ENCODE data around the gene EFCAB11.

The EFCAB11 gene

DNA sequence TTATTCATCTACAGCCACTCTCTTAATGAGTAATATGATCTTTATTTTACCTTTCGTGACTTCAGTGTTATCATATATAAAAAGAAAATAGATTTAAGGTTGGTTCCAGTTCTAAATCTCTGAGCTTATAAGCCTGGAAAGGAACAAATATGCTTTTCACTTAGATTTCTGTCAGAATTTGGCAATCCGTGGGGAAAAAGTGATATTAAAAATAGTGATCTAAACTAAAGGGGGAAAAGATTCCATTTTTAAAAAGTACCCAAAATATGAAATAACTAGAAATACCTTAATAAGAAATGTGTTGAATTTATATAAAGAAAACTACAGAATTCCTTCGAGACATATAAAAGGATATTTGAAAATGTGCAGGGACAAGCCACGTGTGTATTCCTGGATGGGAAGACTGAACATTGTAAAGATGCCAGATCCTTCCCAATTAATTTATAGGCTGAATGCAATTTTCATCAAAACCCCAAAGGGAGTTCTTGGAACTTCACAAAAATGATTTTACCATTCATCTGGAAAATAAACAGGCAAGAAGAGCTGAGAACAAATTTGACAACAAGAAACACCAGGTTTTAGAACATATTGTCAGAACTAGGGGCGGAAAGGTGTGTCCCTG lies 142.5 kb downstream of the EFCAB11 start:
- no peak for DNase-seq

DNA sequence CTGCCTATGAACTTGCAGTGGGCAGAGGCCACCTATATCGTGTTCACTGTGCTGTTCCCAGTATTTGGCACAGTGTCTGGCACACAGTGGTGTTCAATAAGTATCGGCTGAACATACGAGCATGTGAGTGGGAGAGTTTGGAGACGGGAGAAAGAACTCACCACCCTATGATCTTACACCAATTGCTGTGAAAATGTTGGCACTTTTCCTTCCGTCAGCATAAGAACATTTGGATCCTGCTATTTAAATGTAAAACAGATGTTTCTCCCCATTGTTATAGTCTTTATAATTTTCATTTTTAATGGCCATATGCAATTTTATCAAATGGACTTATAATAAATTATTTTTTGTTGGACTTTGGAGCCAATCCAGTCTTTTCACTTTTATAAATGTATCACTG lies 144.4 kb downstream of the EFCAB11 start:
- no peak for DNase-seq

DNA sequence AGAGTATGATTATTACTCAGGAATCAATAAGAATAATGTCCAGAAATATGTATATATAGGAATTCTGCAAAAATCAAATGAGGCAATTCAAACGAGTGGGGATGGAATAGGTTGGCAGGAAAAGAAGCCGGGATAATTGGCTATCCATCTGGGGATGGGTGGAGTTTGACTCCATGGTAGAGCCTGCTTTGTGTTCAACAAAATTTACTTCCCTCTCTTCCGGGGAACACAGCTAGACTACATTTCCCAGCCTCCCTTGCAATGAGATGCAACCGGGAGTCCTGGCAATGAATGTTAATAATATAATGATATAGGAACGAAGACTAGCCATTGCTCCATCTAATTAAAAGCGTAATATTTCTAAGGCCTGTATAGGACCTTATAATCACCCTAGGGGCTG lies 146.6 kb downstream of the EFCAB11 start:
- DNase-seq, result no peak

DNA sequence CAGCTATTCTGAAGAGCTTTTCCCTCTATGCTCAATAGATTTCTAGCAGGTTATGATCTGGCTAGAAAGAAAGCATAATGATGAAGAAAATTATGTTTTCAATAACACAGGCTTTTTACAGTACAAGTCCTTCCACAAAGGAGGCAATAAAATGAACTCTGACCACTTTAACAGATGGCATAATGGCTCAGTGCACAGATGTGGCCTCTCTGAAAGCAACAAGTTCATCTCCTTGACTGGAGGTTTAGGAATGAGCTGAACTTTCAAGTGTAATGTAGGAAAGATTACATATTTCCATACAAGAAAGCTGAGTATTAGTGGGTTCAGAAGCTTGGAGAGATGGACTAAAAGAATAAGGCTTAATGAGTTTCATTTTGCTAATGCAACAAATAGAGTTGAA lies 147.4 kb downstream of the EFCAB11 start:
- DNase-seq, result no peak

DNA sequence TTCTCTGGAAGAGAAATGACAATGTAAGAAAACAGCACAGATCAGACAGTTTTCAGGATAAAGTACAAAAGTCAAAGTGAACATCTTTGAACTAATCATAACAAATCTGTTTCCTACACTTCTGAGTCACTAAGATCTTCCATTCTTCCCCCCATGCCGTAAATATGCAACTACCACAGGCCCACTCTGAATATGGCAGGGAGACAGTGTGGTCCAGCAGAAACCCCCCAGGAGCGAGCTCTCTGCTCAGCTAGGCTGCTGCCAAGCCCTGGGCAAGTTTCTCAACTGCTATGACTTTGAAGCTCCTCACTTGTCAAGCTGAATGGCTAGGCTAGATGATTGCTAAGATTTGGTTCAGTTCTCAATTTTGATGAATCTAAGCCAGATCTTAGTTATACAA lies 148.1 kb downstream of the EFCAB11 start:
- no peak for DNase-seq

DNA sequence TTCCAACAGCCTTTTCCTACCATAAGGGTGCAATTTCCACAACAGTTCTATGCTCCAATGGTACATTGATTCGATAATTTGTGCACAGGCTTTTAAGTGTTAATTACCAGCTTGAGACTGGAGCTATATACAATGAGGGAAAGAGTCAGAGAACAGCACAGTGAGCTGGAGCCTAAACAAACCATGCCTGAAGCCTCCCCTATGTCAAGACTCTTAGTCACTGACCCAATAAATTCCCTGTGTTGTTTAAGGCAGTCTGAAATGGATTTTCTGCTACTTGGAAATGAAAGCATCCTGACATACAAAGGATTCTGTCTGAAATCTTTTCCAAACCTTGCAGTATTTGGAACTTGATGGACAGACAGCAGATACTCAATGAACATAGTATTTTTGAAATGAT lies 149.0 kb downstream of the EFCAB11 start:
- DNase-seq, result no peak

DNA sequence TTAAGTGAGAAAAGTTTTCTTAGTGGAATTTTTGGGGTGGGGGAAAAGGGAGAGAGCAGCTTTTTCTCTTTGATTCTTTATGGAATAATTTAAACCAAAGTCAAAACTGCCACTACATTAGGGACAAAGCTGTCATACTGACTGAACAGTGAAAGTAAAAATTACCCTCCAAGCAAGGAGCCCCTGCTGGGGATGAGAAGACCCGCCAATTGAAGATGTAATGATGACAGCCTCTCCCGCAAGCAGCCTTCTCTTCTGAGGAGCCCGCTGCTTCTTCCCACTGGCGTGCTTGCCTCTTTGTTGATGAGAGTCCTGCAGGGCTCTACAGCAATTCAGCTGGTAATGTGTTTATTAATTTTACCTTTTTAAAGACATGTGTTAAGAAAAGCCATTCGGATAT lies 151.0 kb downstream of the EFCAB11 start:
- no peak for DNase-seq

DNA sequence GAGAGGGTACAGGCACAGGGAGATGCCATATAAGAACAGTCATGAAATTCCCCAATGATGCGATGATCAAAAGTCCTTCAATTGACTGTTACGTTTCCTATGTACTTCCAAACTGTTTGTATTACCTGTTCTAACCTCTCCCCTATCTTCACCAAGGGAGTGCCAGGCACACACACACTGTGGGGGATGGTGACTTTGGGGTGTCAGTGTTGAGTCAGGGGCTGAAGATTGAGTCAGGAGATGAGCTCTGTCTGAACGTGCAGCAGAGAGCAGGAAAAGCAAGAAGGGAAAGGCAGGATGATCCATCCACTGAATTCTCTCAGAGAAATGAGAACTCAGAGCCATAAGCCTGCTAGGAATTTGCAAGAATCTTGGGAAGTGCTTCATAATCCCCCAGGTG lies 153.4 kb downstream of the EFCAB11 start:
- DNase-seq, result no peak

DNA sequence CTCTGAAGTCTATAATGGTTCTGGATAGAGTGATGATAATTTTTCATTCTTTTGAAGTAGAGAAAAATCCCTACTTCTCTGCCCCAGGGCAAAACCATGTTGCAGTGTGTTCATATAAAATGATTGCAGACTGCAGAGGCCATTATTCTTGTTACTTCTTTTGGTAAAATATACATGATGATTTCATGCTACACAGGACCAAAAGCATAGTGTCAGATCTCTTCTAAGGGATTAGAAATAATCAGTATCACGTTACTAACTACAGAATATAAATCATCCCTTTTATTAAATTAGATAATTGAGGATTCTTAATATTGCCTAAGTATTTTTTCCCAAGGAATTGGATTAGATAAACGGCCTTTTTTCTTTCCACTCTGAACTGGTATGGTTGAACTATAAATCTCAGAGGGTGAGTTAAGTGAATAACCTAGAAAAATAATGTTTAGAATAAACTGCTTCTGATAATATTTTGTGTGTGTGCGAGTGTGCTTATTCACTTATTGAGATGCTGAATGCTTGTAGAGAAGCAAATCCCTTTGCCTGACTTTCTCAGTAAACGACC lies 156.2 kb downstream of the EFCAB11 start:
- no peak for DNase-seq

DNA sequence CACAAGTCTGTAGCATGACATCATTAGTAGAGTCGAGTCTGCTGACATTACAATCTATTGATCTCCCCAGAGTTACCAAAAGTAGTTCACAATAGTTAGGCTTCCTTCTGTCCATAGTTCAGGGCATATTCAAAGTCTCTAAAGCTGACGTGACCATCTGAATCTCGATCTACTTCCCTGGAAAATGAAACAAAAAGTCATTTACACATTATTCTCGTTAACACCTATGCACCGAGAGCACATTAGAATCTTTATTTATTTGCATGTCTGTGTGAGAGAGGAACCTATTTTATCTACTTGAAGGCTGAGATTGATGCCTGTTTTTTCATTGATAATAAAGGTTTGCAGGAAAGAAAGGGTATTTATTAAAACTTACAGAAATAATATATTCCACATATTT lies 157.4 kb downstream of the EFCAB11 start:
- no peak for DNase-seq

DNA sequence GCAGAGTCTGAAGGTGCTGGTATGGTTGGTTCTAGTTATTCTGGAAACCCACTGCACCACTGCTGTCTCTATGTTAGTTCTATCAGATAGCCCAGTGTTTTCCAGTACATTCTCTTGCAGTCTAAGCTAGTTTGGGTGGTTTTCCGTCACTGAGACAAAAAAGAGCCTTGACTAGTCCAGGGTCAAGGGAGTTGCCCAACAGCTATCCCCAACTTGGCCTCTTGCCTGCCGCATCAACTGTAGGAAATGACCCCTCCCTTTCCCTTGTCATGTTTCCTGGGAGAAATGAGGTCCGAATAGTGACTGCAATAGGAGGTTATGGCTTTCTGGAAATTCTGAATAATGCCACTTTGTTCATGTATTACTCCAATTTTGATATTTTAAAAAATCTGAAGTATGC lies 160.4 kb downstream of the EFCAB11 start:
- no peak for DNase-seq

DNA sequence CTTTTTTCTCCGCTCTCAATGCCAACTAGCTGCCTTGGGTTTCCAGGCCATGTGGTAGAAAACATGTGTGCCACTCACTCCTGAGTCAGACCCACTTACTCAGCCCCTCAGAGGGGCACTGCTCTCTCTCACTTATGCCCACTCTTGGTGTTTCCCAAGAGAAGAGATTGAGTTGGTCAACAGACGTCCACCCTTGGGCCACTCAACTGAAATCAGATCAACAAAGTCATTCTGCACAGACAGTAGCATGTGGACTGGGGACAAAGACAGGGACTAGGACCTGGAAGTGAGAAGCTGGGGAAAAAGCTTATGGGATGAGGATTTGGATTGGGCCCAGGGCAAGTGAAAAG lies 161.2 kb downstream of the EFCAB11 start:
- no peak for DNase-seq

DNA sequence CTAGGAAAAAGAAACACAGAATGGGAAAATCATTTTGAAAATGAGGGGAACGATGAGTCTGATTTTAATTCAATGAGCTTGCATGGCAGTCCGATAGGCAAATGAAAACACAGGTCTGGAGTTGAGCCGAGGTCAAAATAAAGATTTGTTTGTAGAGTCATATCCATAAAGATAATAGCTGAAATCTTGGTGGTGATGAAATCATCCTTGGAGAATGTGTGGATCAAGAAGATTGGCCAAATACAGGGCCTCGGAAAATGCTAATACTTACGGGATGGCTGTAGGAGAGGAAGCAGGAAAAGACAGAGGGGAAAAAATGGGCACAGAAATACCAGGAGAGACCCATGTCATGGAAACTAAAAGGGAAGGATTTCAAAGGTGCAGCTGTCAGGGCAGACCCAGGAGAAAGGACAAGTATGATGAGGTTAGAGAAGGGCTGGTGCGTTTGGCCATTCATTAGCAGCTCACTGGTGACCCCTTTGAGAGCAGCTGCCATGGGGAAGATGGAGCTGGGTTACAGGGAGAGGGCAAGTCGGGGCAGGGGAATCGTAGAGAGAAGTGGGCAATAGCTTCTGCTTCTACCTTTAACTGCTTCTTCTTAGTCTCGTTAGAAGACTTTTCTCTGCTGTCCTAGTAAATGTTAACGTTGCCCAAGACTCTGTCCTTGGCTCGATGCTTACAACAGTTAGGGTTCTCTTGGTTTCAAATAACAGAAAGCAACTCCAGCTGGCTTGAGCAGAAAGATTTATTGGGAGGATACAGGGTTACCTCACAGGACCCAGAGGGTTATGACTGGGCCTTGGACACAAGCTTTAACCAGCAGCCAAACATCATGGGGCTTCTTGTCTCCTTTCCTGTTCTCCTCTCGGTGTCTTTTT lies 161.8 kb downstream of the EFCAB11 start:
- DNase-seq, result no peak

DNA sequence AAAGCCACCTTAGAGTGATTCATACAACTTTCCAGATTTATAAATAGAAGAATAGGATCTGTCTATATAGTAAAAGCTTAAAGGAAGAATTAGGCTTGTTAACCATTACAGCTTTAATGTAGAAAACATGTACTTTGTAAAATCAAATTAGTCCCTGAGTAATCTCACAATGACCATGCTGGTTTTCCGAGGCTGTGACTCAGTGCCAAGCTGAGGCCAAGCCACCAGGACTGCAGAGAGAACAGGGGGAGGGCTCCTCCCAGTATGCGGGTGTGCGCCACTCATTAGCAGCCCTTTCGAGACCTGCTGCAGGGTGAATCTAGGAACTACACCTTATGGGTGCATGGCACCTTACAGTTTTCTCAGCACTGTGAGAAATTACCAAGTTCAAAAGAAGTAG lies 167.0 kb downstream of the EFCAB11 start:
- DNase-seq, result no peak

DNA sequence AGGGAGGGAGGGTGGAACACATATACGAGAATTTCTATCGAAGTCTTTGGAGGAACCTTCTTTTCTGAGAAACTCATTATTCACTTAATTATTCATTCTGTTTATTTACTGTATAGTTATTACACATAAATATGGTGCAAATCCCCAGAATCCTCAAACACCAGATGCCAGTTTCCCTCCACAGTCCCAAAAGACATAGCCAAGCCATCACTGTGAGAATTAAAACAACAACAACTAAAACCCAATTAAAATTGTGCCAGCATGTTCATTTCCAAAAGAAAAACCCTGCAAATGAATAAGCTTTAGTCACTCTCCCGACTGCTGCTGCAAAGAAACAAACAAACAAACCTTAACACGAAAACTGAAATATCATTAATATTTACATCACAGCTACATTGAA lies 173.5 kb downstream of the EFCAB11 start:
- DNase-seq, result no peak

DNA sequence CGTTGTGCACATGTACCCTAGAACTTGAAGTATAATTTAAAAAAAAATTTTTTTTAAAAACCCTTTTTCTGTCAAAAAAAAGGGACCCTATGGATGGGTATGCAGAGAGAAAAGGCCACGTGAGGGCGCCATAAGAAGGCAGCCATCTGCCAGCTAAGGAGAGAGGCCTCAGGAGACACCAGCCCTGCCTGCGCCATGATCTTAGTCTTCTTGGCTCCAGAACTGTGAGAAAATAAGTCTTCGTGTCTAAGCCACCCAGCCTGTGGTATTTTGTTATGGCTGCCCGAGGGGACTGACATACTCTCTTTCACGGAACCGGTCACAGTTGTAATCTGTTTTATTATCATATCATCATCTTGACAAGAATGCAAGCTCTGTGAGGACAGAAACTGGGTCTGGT lies 174.8 kb downstream of the EFCAB11 start:
- DNase-seq, result no peak

DNA sequence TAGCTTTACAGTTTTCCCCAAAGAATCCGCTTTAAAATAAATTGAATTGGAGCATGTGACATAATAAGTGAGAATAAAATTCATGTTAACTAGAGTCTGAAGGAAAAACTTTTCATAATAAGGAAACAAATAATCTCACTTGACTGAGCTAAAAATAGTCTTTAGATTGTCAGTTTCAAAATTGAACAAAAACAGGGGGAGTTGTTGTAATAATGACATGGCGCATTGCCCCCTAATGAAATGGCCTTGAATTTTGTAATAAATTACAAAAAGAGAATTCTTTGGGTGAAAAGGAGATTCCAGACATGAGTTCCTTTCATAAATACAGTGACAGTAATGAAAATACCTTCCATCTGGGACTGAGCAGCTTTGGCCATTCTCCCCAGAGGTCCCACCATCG lies 178.6 kb downstream of the EFCAB11 start:
- no peak for DNase-seq

DNA sequence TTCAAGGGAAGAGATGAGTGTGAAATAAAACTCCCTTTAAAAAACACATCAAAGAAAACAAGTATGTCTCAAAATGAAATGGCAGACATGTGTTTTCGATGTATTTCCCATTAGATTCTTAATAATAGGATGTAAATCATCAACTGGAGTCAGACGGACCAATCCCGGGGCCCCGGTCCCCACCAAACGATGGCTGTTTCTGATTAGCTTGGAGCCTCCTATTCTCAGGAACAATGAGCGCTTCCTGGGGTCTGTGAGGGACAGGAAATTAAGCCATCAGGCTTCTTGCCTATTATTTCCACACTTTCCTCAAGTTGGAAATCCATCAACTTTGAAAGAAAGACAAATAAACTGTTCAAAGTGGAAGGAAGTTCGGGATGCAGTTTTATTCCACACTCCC lies 179.4 kb downstream of the EFCAB11 start:
- no peak for DNase-seq

DNA sequence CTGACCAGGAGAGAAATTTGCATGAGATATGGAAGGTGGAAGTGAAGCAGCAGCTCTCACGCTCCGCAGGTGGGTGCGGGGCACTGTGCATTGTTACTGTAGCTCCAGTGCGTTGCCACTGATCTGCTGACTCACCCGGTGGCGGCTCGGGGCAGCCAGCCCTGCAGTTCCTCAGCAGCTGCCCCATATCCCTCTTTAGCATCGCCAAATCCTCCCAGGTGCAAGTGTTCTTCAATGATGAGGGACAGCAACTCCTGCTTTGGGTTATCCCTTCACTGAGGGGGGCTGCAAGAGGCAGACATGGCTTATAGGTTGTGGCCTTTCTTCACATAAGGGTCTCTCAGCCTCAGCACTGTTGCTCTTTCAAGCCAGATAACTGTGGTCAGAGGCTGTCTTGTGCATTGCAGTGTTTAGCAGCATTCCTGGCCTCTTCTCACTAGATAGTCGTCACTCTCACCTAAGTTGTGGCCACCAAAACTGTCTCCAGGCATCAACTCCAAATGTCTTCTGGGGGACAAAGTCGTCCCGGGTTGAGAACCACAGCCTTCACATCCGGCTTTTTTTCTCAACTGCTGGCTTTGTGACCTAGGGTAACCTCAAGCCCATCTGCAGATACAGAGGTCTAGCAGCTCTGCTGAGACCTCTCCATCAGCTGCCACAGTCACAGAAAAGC lies 180.8 kb downstream of the EFCAB11 start:
- peak; percentile 57 for DNase-seq

DNA sequence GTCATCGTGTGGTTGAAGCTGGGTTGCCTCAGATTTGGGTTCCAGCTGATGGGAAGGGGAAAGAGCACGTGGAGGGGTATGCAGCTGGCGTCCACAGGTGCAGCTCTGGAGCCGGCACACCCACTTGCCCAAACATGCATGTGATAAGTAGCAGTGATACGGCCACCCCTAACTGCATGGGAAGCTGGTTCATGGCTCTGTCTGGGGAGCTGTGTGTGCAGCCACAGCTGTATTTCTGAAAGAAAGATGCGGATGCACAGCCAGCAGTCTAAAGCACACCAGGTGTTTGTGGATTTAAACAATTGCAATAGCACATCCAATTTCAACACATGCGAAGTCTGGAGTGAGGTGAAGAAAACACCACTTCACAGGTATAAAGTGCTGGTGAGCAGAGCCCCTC lies 181.4 kb downstream of the EFCAB11 start:
- no peak for DNase-seq

DNA sequence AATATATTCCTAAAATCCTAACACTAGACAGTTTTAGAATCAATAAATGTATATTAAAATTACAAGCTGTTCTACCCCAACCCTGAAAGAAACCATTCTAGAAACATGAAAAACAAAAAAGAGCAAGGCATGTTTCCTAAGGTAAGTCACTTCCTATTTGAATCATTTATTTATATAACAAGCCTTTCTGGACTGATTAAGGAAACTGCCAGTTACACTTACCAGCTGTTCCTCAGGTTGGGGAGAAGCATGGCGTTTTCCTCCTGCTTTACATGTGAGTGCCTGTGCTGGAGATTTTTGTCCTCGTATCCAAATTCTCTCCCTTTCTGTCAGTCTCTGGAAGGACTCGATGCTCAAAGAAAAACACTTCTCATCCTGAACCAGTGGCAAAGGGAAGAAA lies 183.3 kb downstream of the EFCAB11 start:
- no peak for DNase-seq

DNA sequence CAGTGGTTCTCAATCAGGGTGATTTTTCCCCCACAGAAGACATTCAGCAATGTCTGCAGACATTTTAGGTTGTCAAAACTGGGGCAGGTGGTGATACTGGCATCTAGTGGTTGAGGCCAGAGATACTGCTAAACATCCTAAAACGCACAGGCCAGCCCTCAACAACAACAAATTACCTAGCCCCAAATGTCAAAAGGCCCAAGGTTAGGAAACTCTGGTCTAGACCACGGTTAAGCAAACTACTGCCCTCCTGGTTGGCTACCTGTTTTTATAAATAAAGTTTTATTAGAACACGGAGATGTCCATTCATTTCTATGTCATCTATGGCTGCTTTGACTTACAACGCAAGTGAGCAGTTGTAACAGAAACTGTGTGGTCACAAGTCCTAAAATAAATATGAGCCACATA lies 186.7 kb downstream of the EFCAB11 start:
- peak; percentile 42 for DNase-seq

DNA sequence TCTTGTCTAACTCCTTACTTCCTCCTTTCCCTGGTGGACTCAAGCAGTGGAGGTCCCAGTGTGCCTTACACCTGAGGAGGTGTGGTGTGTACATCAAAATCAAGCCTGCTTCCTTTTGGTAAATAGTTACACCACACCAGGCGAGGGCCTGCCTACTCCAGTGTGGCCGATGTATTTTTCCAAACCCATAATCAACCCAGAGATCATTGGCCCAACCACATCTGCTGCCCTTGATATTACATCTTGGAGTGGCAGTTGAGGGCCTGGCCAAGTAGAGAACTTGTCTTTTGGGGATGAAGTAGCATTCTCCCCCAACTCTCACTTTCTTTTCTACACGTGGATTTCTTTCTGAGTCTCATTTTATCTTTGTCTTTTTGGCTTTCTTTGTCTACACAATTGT lies 187.4 kb downstream of the EFCAB11 start:
- no peak for DNase-seq

DNA sequence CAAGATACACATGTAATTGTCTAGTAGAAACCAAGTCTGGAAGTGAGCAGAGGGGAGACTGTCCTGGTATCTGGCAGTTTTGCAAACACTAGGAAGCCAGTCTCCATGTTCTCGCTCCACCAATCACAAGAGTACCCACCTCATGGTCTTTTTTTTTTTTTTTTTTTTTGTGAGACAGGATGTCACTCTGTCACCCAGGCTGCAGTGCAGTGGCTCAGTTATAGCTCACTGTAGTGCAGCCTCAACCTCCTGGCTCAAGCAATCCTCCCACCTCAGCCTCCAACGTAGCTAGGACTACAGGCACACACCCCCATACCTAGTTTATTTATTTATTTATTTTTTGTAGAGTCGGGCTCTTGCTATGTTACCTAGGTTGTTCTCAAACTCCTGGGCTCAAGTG lies 189.2 kb downstream of the EFCAB11 start:
- DNase-seq, result no peak
